Stimulated activated CD4-positive, alpha-beta T cell treated with anti-CD3 and anti-CD28 coated beads, Interleukin-4, amount 100 ng/mL, for 4 hours (primary cell): ENCODE measurements around the gene MTA1.

ENCODE experiments used
- DNase-seq, 2 experiments: peaks; one replicate each; pipeline ENCODE4 v3.0.0-alpha.2; 2020

MTA1 gene

GRCh38 chr14:105467249-105467941 is 47.8 kb downstream of the MTA1 start:
- DNase-seq, result no peak

- DNase-seq, result no peak
Measured at GRCh38 chr14:105467942-105468471, 48.4 kb downstream of the MTA1 start.

GRCh38 chr14:105468621-105469241 is 49.1 kb downstream of the MTA1 start:
- no peak for DNase-seq

- DNase-seq, result no peak
Measured at GRCh38 chr14:105469456-105470349, 50.1 kb downstream of the MTA1 start.

- no peak for DNase-seq
Measured at GRCh38 chr14:105470350-105471296, 51.0 kb downstream of the MTA1 start.

GRCh38 chr14:105471297-105471821 is 51.7 kb downstream of the MTA1 start:
- DNase-seq, result no peak

GRCh38 chr14:105471823-105472485 is 52.3 kb downstream of the MTA1 start:
- no peak for DNase-seq

GRCh38 chr14:105472486-105472991 is 52.9 kb downstream of the MTA1 start:
- no peak for DNase-seq

- no peak for DNase-seq
Measured at GRCh38 chr14:105473033-105473676, 53.5 kb downstream of the MTA1 start.

GRCh38 chr14:105473677-105474482 is 54.3 kb downstream of the MTA1 start:
- DNase-seq, result peak; percentile 63 to 65

GRCh38 chr14:105474483-105475268 is 55.0 kb downstream of the MTA1 start, which contains the start of gene CRIP2:
Gene CRIP2 (plus strand): TSS chr14:105474821. CDS start chr14:105474863, 42 bp downstream.
- DNase-seq, result no peak

GRCh38 chr14:105475269-105476096 is 55.9 kb downstream of the MTA1 start:
- no peak for DNase-seq

- DNase-seq, result no peak
Measured at GRCh38 chr14:105476097-105476830, 56.6 kb downstream of the MTA1 start.

GRCh38 chr14:105476831-105477659 is 57.4 kb downstream of the MTA1 start:
- DNase-seq, result no peak

- DNase-seq, result peak in 1 of 2 experiments; percentile 69
Measured at GRCh38 chr14:105477660-105478397, 58.2 kb downstream of the MTA1 start.
